HCEC 1CT (cell line): Measurements from ENCODE around the gene SC5D.

Experiments
- DNase-seq: peaks from one replicate; pipeline ENCODE4 v3.0.0-alpha.2; 2017

SC5D gene, protein sequence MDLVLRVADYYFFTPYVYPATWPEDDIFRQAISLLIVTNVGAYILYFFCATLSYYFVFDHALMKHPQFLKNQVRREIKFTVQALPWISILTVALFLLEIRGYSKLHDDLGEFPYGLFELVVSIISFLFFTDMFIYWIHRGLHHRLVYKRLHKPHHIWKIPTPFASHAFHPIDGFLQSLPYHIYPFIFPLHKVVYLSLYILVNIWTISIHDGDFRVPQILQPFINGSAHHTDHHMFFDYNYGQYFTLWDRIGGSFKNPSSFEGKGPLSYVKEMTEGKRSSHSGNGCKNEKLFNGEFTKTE

DNA sequence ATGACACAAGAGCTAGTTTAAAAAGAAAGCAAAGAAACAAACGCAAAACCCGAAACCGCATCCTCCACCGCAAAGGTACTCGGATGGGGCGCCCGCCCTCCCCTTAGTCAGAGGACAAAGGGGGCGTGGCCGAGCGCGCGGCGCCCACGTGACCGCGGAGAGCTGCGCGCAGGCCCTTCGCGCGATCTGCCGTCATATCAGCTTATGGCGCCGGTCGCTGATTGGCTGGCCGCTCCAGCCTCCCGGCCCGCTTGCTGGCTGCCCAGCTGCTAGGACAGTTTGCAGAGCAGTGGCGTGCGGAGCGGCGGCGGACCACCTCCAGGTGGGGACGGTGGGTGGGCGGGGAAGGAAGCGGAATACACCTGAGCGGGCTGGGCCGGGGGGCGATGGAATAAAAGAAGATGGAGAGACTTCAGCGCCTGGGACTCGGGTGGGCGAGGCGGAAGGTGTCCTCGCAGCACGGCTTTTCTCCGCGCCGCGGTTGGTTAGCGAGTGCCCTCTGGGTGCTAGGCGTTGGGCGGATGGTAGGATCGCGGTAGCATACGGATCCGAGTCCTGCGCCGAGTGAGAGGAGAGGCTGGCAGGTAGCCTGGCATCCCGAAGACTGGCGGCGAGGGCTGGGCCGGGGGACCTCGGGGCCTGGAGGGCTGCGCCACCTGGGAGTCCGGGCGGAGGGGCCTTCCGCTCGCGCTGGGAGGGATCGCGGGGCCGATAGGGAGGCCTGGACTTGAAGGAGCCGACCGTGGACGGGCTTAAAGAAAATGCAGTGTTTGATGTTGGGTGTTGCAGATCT lies at the start of gene SC5D:
TSS of gene SC5D (plus strand) at position 277 of the 793 bp plus-strand sequence. CDS start 10,605 bp downstream, outside the sequence.
- peak; percentile 92 for DNase-seq

- DNase-seq: no peak
Observed at GRCh38 chr11:121244884-121245283, 47.7 kb upstream of the SC5D start.

- no peak for DNase-seq
Observed at GRCh38 chr11:121246021-121246768, 46.4 kb upstream of the SC5D start.

DNA sequence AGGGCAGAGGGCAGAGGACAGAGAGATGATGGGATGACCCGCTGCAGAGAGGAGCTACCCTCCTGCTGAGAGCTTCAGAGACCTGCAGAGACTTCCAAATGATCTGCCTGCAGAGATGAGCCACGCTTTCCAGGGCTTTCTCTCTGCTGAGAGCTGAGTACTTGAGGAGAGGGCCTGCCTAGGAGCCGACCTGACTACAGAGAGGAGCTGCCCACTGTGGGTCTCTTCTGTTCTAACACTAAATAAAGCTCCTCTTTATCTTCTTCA lies 45.9 kb upstream of the SC5D start:
- DNase-seq: no peak

GRCh38 chr11:121248496-121248895 lies 44.1 kb upstream of the SC5D start:
- DNase-seq: no peak

GRCh38 chr11:121249039-121249663 lies 43.4 kb upstream of the SC5D start:
- DNase-seq: peak; percentile 53

- DNase-seq: no peak
Observed at GRCh38 chr11:121250843-121251242, 41.7 kb upstream of the SC5D start.

DNA sequence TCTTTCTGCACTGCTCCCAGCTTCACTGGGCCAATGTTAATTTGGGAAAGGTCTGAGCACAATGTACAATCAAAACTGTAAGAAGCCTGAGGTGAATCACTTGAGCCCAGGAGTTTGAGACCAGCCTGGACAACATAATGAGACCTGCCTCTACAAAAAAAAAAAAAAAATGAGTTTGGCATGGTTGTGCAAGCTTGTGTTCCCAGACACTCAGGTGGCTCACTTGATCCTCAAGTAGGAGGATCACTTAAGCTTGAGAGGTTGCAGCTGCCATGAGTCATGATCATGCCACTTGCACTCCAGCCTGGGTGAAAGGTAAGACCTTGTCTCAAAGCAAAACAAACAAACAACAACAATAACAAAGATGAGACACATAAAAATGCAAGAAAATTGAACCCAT lies 38.6 kb upstream of the SC5D start:
- no peak for DNase-seq

GRCh38 chr11:121254756-121255155 lies 37.8 kb upstream of the SC5D start:
- no peak for DNase-seq

GRCh38 chr11:121255473-121256125 lies 37.0 kb upstream of the SC5D start:
- DNase-seq: no peak

- no peak for DNase-seq
Observed at GRCh38 chr11:121257289-121257688, 35.3 kb upstream of the SC5D start.

DNA sequence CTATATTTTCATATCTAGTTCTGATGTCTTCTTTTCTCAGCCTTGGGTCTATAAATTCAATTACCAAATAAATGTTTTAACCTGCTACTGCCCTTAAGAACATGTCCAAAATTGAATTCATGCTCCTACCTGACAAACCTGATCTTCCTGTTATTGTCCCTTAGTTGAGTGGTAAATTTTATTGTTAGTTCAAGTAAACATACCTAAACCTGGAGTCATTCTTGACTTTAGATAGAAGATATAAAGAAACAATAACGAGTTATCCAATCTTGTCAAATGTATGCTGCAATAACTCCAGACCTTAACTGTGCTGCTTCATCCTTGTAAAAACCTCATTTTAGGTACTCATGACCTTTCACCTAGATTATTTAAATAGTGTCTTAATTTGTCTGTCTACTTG lies 34.6 kb upstream of the SC5D start:
- DNase-seq: no peak

DNA sequence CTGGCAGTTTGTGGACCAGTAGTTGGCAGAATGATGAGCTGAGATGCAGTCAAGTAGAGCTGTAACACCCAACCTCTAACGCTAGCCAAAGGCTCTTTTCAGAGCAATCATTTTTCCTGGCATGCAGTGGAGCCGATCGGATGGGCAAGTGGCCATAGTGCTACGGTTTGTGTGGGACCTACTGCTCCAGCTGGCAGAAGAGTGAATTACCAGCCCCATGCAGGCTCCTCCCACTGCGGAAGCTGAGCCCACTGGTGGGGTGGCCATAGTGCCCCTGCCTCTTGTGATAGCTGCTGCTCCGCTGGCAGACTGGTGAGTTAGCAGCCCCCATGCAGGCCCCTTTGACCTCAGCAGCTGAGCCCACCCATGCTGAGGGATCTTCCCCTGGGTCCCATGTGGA lies 27.0 kb upstream of the SC5D start:
- no peak for DNase-seq

DNA sequence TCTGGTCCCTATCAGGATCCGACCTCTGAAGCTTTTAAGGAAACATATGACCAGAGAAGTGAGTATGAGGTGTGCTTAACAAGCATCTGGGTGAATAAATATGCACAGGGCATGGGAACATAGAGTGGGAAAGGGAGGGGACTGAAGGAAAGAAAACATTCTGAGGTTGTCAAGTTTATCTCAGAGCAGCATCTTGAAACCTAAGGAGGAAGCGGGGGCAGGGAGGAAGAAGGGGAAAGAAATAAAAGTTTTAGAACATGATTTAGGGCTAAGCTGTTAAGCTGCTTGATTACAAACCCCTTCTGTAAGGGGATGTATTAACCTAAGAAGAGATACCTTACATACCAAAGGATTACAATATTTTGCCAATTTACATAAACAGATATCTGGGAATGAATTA lies 24.0 kb upstream of the SC5D start:
- no peak for DNase-seq

DNA sequence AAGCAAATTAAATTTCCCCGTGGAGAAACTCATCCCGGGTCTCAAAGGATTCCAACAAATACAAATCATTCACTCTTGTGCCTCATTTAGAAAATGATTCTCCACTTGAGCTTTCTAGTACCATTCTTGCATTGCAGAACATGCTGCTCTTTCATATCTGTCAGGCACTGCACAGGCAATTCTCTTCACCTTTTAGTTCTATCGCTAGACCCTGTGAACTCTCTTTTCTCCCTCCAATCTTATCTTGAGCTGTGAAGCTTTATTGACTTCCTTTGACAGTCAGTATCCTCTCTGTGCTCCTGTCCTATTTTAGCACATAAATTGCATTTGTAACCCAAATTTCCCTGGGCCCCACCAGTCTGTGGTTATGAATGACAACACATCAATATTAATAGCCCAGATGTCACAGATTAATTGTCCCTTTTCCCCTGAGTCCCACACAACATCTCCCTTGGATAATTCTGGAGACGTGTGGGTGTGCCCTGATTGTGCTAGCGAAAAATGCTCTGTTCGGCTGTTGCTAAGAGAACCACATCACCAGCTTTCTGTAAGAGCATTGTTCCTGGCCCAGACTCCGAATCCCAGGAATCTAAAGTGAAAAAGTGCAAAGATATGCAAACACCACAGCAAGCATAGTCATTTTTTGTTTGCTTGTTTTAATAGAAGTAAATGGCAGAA lies 22.4 kb upstream of the SC5D start:
- DNase-seq: no peak

DNA sequence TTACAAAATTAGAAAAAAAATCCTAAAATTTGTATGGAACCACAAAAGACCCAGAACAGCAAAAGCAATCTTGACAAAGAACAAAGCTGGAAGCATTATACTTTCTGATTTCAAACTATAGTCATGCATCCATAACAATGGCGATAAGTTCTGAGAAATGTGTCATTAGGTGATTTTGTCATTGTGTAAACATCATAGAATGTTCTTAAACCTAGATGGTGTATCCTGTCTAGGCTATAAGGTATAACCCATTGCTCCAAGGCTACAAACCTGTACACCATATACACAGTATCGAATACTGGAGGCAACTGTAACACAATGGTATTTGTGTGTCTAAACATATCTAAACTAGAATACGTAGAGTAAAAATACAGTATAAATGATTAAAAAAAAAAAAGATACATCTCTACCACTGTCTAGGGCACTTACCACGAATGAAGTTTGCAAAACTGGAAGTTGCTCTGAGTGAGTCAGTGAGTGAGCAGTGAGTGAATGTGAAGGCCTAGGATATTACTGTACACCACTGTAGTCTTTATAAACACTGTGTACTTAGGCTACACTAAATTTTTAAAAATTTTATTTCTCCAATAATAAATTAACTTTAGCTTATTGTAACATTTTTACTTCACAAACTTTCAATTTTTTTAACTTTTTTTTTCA lies 18.1 kb upstream of the SC5D start:
- DNase-seq: no peak

DNA sequence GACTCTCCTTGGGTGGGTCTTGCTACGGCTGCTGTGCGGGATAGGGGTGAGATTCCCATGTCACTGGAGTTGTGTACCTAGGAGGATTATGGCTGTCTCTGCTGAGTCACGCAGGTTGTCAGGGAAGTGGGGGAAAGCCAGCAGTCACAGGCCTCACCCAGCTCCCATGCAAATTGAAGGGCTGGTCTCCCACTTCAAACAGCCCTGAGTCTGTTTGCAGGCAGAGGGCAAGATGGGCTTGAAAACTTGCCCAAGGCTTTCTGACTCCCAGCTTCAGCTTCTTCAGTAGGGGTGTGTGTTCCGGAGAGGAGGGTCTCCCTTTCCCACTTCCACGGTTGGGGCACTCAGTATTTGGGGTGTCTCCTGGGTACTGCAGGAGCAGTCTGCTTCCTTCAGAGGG lies 10.9 kb upstream of the SC5D start:
- no peak for DNase-seq

DNA sequence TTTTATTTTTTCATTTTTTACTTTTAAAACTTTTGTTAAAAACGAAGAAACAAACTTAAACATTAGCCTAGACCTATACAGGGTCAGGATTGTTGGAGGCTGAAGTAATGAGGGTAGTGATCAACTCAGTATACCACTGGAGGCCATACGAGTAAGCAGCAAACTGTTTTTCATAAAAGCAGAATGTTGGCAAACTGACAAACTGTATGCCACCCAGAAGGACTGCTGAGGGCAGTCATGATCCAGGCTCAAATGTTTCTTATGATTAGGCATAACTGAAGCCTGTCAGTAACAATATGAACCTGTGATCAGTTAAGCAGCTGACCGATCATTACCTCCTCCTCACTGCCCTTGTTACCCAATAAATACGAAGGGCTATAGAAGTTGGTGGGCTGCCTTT lies 10.2 kb upstream of the SC5D start:
- no peak for DNase-seq

GRCh38 chr11:121282886-121283502 lies 9.6 kb upstream of the SC5D start:
- no peak for DNase-seq

DNA sequence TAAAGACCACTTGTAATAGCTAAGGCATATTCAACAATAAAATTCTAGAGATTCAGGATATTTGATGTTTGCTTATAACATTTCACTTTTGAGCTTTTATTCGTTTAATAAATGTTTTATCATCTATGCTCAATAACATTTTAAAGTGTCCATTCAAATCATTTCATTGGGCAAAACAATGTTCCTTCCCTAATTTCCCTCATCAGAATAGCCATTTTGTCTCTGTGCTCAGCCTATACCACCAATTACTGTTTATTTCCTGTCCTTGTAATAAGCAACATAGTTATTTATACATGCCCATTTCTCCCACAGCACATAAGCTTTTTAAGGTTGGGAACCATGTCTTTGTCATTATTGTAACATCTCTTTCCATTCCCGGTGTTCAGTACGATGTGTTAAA lies 1.3 kb upstream of the SC5D start:
- DNase-seq: no peak

- no peak for DNase-seq
Observed at GRCh38 chr11:121291896-121292494, 576 bp upstream of the SC5D start.
